ENCODE data around the gene GUCD1. TPM values are rescaled to one million over a fixed set of nuclear protein-coding genes. Genes with fewer than 3 reads are reported as not detected.

GUCD1 gene
- total and polyA plus RNA-seq, 9 of the 15 experiments (the other 6 are each of a cell fraction or from before 2014, with no cell fraction given), result 31.5 to 67.8 (median 50.3) TPM

DNA sequence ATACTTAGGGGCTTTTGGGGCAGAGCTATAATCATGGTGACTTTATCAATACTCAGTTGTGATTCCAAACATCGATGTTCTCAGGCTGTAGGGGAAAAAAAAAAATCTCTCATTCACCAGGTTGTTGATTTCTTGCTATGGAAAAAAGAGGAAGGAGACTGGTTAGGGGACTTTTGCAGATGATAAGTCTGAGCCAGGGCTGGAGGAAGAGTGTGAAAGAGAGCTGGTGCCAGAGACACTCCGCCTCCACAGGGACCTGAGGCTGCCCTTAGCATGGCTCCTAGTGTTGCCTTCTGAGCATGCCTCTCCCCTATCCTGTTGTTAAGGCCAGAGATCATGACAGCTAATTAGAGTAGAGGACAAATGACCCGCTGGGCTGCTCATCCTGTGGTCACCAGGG, 42.9 kb downstream of the GUCD1 start:
- in situ Hi-C loops (cut with MboI) (loop anchor here (5.0 to 25.0 kb wide), 2 partner anchors 95 to 550 kb away; partner anchors contain the start of genes DDT, DDTL and GSTT2B), intact Hi-C loops (cut with micrococcal nuclease) (no loop called here)
- Histone ChIP-seq H3K4me2 (ENCODE audit: insufficient read depth, low read length) (no peak overlapping the region), H3K27ac (ENCODE audit: extremely low read depth, low read depth, low read length) (no peak overlapping the region), H3K9me3 (replicated peaks; ENCODE audit: control insufficient read depth, insufficient read depth, low read depth, low read length) (no peaks in the 10 kb centered on the region), H3K9ac (ENCODE audit: insufficient read depth in 1 of 2, low read depth in 2 of 2, low read length in 2 of 2) (no peak overlapping the region), H3K79me2 (ENCODE audit: control insufficient read depth, insufficient read depth, low read length) (no peaks in the 10 kb centered on the region), H3K36me3 (ENCODE audit: control insufficient read depth, insufficient read depth, low read length) (no peaks in the 10 kb centered on the region), H3K4me1 (replicated peaks in 1 of 2; ENCODE audit: control insufficient read depth in 2 of 2, insufficient read depth in 2 of 2, low read length in 2 of 2) (peaks cover 13 to 24% of the 10 kb centered on the region in 2 experiments), H3K9me1 (ENCODE audit: control insufficient read depth, insufficient read depth, low read length) (peaks cover 3% of the 10 kb centered on the region), H3K4me3 (no peak overlapping the region), H4K20me1 (replicated peaks; ENCODE audit: control insufficient read depth, insufficient read depth, low read length) (no peaks in the 10 kb centered on the region), H2AFZ (ENCODE audit: low read depth, low read length) (no peak overlapping the region), H3K27me3 (ENCODE audit: control insufficient read depth in 2 of 2, insufficient read depth in 2 of 2, low read length in 2 of 2) (no peaks in the 10 kb centered on the region)
- POLR2A ChIA-PET, result interaction anchor here (0.6 kb wide), 1 partner anchor 274 kb away, joined by 3 read pairs; no protein-coding TSS in a partner anchor
- DNase-seq (ENCODE audit: extremely low read depth in 1 of 4, low spot score in 3 of 4) (no peak), FAIRE-seq (no peak), ATAC-seq (peak; percentile 58)
- WGBS (ENCODE audit: insufficient coverage, low coverage, missing lambda C conversion rate), result 14% methylated on average over 2 of the region's 3 CpGs
- CTCF ChIA-PET (ENCODE audit: low intra/inter-chr PET ratio), result no interaction called here
- BruUV-seq (replicated peaks), result no TSS peak
- TF ChIP-seq SNRNP70 (optimal IDR thresholded peaks at IDR 0.05; ENCODE audit: low read depth, low read length) (no peak), LEF1 (IDR thresholded peaks at IDR 0.05) (no peak), CHCHD3 (CRISPR knock-in tag; IDR thresholded peaks at IDR 0.05) (no peak), NEUROD1 (IDR thresholded peaks at IDR 0.05; ENCODE audit: borderline replicate concordance, low read depth, low read length, partially characterized antibody) (no peak), BMI1 (IDR thresholded peaks at IDR 0.05; ENCODE audit: low read length) (no peak), SUPT5H (IDR thresholded peaks at IDR 0.05) (no peak), ZNF764 (CRISPR knock-in tag; IDR thresholded peaks at IDR 0.05; ENCODE audit: low read depth) (no peak), ZNF134 (CRISPR knock-in tag; conservative IDR thresholded peaks at IDR 0.05) (no peak), POLR3G (IDR thresholded peaks at IDR 0.05; ENCODE audit: extremely low read depth, insufficient read length, insufficient replicate concordance) (no peak), MEF2A (IDR thresholded peaks at IDR 0.05; ENCODE audit: control insufficient read depth, low read depth, low read length) (no peak), RNF2 (IDR thresholded peaks at IDR 0.05) (no peak), EHMT2 (IDR thresholded peaks at IDR 0.05) (no peak)
- TF ChIP-seq, protein P1, sequence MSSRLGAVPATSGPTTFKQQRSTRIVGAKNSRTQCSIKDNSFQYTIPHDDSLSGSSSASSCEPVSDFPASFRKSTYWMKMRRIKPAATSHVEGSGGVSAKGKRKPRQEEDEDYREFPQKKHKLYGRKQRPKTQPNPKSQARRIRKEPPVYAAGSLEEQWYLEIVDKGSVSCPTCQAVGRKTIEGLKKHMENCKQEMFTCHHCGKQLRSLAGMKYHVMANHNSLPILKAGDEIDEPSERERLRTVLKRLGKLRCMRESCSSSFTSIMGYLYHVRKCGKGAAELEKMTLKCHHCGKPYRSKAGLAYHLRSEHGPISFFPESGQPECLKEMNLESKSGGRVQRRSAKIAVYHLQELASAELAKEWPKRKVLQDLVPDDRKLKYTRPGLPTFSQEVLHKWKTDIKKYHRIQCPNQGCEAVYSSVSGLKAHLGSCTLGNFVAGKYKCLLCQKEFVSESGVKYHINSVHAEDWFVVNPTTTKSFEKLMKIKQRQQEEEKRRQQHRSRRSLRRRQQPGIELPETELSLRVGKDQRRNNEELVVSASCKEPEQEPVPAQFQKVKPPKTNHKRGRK (tag; IDR thresholded peaks at IDR 0.05), result no peak
- TF ChIP-seq, protein P2, sequence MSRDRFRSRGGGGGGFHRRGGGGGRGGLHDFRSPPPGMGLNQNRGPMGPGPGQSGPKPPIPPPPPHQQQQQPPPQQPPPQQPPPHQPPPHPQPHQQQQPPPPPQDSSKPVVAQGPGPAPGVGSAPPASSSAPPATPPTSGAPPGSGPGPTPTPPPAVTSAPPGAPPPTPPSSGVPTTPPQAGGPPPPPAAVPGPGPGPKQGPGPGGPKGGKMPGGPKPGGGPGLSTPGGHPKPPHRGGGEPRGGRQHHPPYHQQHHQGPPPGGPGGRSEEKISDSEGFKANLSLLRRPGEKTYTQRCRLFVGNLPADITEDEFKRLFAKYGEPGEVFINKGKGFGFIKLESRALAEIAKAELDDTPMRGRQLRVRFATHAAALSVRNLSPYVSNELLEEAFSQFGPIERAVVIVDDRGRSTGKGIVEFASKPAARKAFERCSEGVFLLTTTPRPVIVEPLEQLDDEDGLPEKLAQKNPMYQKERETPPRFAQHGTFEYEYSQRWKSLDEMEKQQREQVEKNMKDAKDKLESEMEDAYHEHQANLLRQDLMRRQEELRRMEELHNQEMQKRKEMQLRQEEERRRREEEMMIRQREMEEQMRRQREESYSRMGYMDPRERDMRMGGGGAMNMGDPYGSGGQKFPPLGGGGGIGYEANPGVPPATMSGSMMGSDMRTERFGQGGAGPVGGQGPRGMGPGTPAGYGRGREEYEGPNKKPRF (IDR thresholded peaks at IDR 0.05; ENCODE audit: low read depth, low read length), result no peak
